HG03196 (cell line): ENCODE measurements around the gene TMEM178A.
"Not testable (repeated sequence)": the region's sequence is repeated elsewhere in the genome, so short reads cannot be mapped to it uniquely, and the experiment has no call there.

Experiments used
- ATAC-seq: cut with Tn5 transposase; IDR thresholded peaks from one replicate; pipeline ENCODE4 v1.9.1; 2021; ENCODE audit not compliant: unreplicated experiment

TMEM178A gene

GRCh38 chr2:39665811-39666490 lies at the start of gene TMEM178A:
Gene TMEM178A (plus strand): TSS chr2:39665917. CDS start chr2:39665975, 58 bp downstream.
- ATAC-seq: no peak

DNA sequence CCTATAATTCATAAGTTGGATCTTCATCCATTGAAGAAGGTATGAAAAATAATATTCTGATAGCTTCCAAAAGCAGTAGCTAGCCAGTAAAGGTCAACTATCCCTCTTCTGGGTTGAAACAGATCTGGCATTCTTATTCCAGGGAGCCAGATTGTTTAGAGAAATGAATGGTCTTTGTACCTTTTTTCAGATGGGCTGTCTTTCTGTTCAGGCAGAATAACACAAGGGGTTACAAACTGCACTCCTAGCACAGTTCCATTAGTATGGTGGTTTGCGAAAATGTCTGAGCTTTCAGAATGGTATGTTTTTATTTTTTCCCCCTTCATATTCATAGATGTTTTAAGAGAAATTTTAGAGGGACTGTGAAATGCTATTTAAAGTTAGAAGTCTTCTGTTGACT lies 47.5 kb upstream of the TMEM178A start:
- no peak for ATAC-seq

GRCh38 chr2:39618736-39619135 lies 47.0 kb upstream of the TMEM178A start:
- ATAC-seq: no peak

DNA sequence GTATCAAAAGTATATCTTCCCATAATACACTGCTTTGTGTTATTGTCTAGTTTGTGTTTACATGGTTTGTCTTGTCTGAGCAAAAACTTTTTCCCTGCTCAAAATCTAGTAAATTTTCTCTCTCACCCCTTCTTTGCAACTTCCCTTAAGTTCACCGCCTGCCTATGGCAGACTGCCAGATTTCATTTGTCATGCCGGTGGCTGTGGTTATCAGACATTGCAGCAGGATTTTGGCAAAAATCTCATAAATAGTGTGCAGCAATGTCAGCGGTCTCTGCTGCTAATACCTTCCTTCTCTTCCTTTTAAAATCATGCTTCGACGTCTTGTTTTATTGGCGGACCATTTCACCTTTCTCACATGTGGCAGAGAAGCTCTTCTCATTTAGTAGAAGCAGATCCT lies 45.6 kb upstream of the TMEM178A start:
- ATAC-seq: no peak

DNA sequence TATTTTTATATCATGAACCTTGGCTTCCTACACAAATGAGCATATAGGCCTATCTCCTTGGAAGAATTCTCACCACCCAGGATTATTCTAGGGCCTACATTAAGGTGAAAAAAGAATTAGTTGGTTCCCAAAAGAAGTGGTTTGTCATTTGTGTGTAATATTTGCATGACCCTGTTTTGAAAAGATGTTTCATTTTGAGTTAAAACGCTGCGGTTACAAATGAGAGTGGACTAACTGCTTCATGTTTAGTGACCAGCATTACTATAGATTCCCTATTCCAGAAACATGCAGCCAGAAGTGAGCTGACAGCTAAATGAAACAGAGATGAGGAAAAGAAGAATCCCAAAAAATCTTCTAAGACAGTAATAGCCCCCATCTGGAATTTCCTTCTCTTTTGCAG lies 44.1 kb upstream of the TMEM178A start:
- ATAC-seq: no peak

- no peak for ATAC-seq
These were observed 42.9 kb upstream of the TMEM178A start for GRCh38 chr2:39622860-39623259.

- ATAC-seq: no peak
These were observed 41.8 kb upstream of the TMEM178A start for GRCh38 chr2:39623917-39624316.

DNA sequence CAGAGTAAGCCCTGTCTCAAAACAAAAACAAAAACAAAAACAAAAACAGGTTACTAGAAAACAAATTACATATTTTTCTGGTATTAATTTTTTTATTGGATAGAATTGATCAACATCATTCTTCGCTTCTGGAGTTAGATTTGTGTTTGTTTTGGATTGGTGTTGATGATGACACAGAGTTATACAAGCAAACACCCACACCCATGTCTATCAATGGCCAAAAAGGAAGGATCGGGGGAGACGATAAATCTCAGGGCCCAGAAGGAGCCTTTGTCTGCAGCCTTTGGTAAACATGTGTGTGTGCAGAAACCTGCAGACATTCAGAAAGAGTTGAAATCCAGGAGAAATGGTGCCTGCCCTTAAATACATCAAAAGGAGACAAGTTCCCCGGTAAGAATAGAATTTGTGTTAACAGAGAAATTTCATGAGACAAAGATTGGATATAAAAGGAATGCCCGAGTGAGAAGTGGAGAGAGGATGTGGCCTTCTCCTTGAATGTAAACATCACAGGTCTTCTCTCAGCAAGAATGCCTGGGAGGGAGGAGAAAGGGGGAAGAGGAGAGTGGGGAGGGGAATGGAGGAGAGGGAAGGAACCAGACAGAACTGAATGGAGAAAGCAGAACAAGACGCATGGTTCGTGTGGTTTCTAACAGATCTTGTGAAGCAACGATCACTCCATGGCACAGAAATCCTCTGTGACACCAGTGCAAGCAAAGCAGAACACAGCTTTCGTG lies 40.4 kb upstream of the TMEM178A start:
- no peak for ATAC-seq

DNA sequence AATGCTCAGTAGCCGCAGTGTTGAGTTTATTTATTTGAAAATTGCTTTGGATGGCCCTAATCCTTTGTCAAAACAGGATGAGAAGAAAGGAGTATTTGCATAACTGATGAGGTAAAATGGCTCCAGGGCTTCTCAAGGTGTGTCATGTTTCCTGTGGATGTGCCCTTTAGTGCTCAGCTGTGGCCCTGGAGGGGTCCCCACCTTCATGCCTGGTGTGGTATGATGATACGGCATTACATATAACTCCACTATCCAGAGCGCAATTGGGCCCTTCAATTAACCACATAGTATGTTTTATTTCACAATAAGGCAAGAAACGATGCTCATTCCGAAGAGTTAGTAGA lies 39.8 kb upstream of the TMEM178A start:
- ATAC-seq: no peak

- ATAC-seq: not testable (repeated sequence)
These were observed 37.4 kb upstream of the TMEM178A start for GRCh38 chr2:39628346-39628745.

GRCh38 chr2:39629646-39630045 lies 36.1 kb upstream of the TMEM178A start:
- ATAC-seq: no peak

DNA sequence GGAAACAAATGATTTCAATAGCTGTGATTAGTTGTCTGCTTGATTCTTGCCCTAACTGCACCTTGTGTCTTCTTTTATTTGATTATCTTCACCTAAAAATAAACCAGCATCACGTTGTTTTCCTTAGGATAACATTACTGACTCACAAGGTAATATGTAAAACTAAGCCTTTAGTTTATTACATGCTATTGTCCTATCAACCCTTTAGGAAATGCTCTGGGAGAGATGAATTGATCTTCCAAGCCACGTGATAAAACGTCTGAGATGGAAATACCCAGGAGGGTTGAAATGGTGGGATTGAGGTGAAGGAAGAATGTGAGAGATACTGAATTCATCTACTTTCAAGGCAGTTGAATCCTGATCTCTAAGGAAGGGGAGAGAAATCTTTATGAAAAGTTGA lies 34.5 kb upstream of the TMEM178A start:
- no peak for ATAC-seq

- ATAC-seq: no peak
These were observed 34.0 kb upstream of the TMEM178A start for GRCh38 chr2:39631718-39632117.

- no peak for ATAC-seq
These were observed 32.8 kb upstream of the TMEM178A start for GRCh38 chr2:39632876-39633275.

GRCh38 chr2:39636306-39636705 lies 29.4 kb upstream of the TMEM178A start:
- no peak for ATAC-seq

DNA sequence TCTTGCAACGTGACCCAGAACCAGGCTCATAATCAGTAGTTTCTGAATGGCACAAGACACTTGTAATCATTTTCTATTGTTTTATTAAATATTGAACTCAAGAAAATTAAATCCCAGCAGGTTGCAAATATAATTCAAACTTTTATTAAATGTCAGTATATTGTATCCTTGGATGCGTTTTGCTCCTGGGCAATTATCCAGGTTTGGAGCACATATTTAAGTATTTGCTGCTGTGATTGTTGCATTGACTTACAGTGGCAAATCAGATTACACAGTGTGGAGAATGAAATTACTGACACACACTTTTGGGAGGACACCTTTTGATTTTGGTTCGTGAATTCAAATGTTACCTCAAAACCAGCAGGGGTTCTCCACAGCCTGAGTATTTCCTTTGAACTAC lies 27.1 kb upstream of the TMEM178A start:
- ATAC-seq: no peak

DNA sequence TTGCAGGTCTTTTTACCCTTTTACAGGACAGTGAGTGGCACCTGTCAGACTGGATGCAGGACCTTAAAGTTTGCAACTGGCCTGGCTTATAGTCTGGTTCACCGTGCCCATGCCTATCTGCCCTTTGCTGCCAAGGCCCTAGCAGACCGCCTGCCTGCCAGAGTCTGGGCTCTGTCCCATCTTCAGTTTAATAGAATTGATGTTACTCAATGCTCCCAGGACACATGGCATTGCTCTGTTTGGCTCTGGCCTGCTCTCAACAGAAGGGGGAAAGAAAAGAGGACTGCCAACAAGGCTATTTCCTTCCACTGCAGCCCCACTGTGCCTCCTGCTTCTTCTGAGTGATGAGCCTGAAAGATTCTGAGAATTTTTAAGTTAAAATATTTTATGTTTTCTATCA lies 25.6 kb upstream of the TMEM178A start:
- no peak for ATAC-seq

GRCh38 chr2:39640681-39641080 lies 25.0 kb upstream of the TMEM178A start:
- no peak for ATAC-seq

DNA sequence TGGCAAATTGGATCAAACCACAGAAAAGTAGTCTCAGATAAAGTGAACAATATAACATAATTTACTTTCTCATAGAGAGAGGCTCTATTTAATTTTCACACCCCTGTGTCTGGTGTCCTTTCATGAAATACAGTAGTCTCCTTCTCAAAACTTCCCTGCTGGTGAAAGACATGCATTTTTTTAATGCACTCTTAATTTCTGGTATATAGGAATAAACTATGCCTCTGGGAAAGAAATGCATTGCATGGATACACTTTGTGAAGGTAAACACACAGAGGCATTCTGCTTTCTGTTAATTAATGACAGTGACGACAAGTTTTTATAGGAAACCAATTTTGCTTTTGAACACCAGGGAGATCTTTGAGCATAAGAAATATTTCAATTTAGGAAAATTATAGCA lies 24.1 kb upstream of the TMEM178A start:
- ATAC-seq: no peak

- no peak for ATAC-seq
These were observed 23.5 kb upstream of the TMEM178A start for GRCh38 chr2:39642051-39642718.

GRCh38 chr2:39645826-39646225 lies 19.9 kb upstream of the TMEM178A start:
- ATAC-seq: no peak

- no peak for ATAC-seq
These were observed 19.4 kb upstream of the TMEM178A start for GRCh38 chr2:39646267-39646666.
